K562 (cell line): ENCODE data around the gene KCNQ2. TPM values are rescaled to one million over a fixed set of nuclear protein-coding genes. Genes with fewer than 3 reads are reported as not detected.

Source experiments
- ATAC-seq: fragments of 200-7000 bp; cut with Tn5 transposase; 3 replicates; pipeline ENCODE4 v1.9.1; 2020; ENCODE audit warnings: moderate library complexity
- BruUV-seq: library from RNA; stranded (reverse); fragments of 400-500 nt; replicated peaks from 2 replicates; lab custom pipeline; 2021; lab: Mats Ljungman, UMichigan
- CTCF ChIA-PET: fragments of 300-600 bp; formaldehyde crosslinking; extraction: SDS; loops from one replicate; lab custom pipeline; 2021; ENCODE audit warnings: low intra/inter-chr PET ratio; lab: Yijun Ruan, JAX
- POLR2A ChIA-PET: fragments of 300-600, 350-650 bp; sonication (Branson Sonifier 250); formaldehyde crosslinking; extraction: SDS; loops from one replicate; lab custom pipeline; 2021; ENCODE audit warnings: antibody characterized with exemption, inconsistent platforms; lab: Yijun Ruan, JAX
- DNase-seq, 4 experiments: peaks; one replicate each; pipeline versions ENCODE4 v3.0.0 to v3.0.0-alpha.2; 2011 to 2018; ENCODE audit warnings: low spot score in 3 of 4, mixed read lengths in 3 of 4; ENCODE audit errors: extremely low read depth in 1 of 4
- FAIRE-seq: peaks from 2 replicates; lab custom pipeline; 2011; peaks lifted over from hg19 to GRCh38; lab: Jason Lieb, UNC
- H2AFZ ChIP-seq: 2 replicates; pipeline ENCODE4 v1.6.0; 2011; ENCODE audit warnings: low read depth, low read length, control low read depth, inconsistent platforms
- H3K27ac ChIP-seq: fragments of 200-600 bp; 3 replicates; pipeline ENCODE4 v1.8.0; 2011; ENCODE audit warnings: low read depth, mild to moderate bottlenecking, control low read depth, inconsistent platforms, low read length, moderate library complexity, mixed read lengths; ENCODE audit errors: extremely low read depth
- H3K27me3 ChIP-seq, 2 experiments: fragments of 300-600 bp in 1 of 2; 2 replicates in 1 of 2; 3 replicates in 1 of 2; pipeline versions ENCODE4 v1.6.0 to v1.8.0; 2011; ENCODE audit warnings: inconsistent platforms in 2 of 2, low read length in 2 of 2, mild to moderate bottlenecking in 1 of 2, mixed read lengths in 1 of 2, moderate library complexity in 1 of 2; ENCODE audit not compliant: control insufficient read depth in 2 of 2, insufficient read depth in 2 of 2
- H3K36me3 ChIP-seq: fragments of 300-600 bp; 3 replicates; pipeline ENCODE4 v1.8.0; 2011; ENCODE audit warnings: mild to moderate bottlenecking, low read length, inconsistent platforms; ENCODE audit not compliant: control insufficient read depth, insufficient read depth
- H3K4me1 ChIP-seq, 2 experiments: fragments of 200-600 bp in 1 of 2; replicated peaks in 1 of 2; 2 replicates in 1 of 2; 3 replicates in 1 of 2; pipeline versions ENCODE4 v1.5.1 to v1.8.0; 2011; ENCODE audit warnings: inconsistent platforms in 2 of 2, low read length in 2 of 2, mild to moderate bottlenecking in 1 of 2, mixed read lengths in 1 of 2, moderate library complexity in 1 of 2; ENCODE audit not compliant: control insufficient read depth in 2 of 2, insufficient read depth in 2 of 2
- H3K4me2 ChIP-seq: 2 replicates; pipeline ENCODE4 v1.6.1; 2011; ENCODE audit warnings: low read length, control low read depth, inconsistent platforms, mixed read lengths; ENCODE audit not compliant: insufficient read depth
- H3K4me3 ChIP-seq: fragments of 200-600 bp; sonication (generic), shearing (Covaris generic); 2 replicates; pipeline ENCODE4 v1.5.1; 2016; ENCODE audit warnings: control low read depth, inconsistent platforms
- H3K79me2 ChIP-seq: fragments of 200-600 bp; 3 replicates; pipeline ENCODE4 v1.8.0; 2011; ENCODE audit warnings: low read length, inconsistent platforms; ENCODE audit not compliant: control insufficient read depth, insufficient read depth
- H3K9ac ChIP-seq, 2 experiments: 2 replicates each; pipeline versions ENCODE4 v1.6.0 to v1.6.1; 2011; ENCODE audit warnings: low read depth in 2 of 2, low read length in 2 of 2, control low read depth in 1 of 2, inconsistent platforms in 1 of 2, mild to moderate bottlenecking in 1 of 2, mixed read lengths in 1 of 2; ENCODE audit not compliant: insufficient read depth in 1 of 2
- H3K9me1 ChIP-seq: one replicate; pipeline ENCODE4 v1.6.0; 2011; ENCODE audit warnings: inconsistent platforms, mild to moderate bottlenecking, low read length, moderate library complexity; ENCODE audit not compliant: control insufficient read depth, insufficient read depth
- H3K9me3 ChIP-seq: replicated peaks from 2 replicates; pipeline ENCODE4 v1.5.1; 2011; ENCODE audit warnings: low read depth, low read length, inconsistent platforms; ENCODE audit not compliant: control insufficient read depth, insufficient read depth
- H4K20me1 ChIP-seq: replicated peaks from 2 replicates; pipeline ENCODE4 v1.6.1; 2011; ENCODE audit warnings: low read length, inconsistent platforms, mixed read lengths; ENCODE audit not compliant: control insufficient read depth, insufficient read depth
- CAMTA2 ChIP-seq: fragments of 250-450 bp; sonication (Bioruptor Pico); conservative IDR thresholded peaks from 2 replicates; pipeline ENCODE4 v1.5.1; 2022
- EGR1 ChIP-seq: fragments of 450-650 bp; conservative IDR thresholded peaks from 2 replicates; pipeline ENCODE4 v1.6.1; 2017; ENCODE audit warnings: mild to moderate bottlenecking
- FOXA3 ChIP-seq, 2 experiments: fragments of 450-650 bp in 1 of 2; sonication (generic) in 1 of 2; formaldehyde crosslinking; IDR thresholded peaks in 1 of 2; conservative IDR thresholded peaks in 1 of 2; 2 replicates each; pipeline versions ENCODE4 v1.4.0 to v1.8.0; 2020 to 2022; ENCODE audit warnings: mild to moderate bottlenecking in 2 of 2, missing genetic modification reagents in 1 of 2
- HMG20A ChIP-seq: fragments of 450-650 bp; formaldehyde crosslinking; conservative IDR thresholded peaks from 2 replicates; pipeline ENCODE4 v1.4.0; 2020; ENCODE audit warnings: mild to moderate bottlenecking, mixed read lengths
- HNRNPH1 ChIP-seq: fragments of 200-400 bp; formaldehyde crosslinking; optimal IDR thresholded peaks from 2 replicates; pipeline ENCODE3; 2017; ENCODE audit warnings: low read depth, mild to moderate bottlenecking, low read length, moderate library complexity
- KLF10 ChIP-seq: fragments of 250-450 bp; sonication (Bioruptor Pico); IDR thresholded peaks from 2 replicates; pipeline ENCODE4 v1.6.1; 2021; ENCODE audit warnings: matching md5 sums
- MAFF ChIP-seq: IDR thresholded peaks from 2 replicates; pipeline ENCODE4 v1.6.1; 2012; ENCODE audit warnings: low read length, improper control_type of control experiment
- MECOM ChIP-seq: fragments of 250-450 bp; sonication (Bioruptor Pico); IDR thresholded peaks from 2 replicates; pipeline ENCODE4 v1.8.0; 2022; ENCODE audit warnings: inconsistent platforms
- MEF2D ChIP-seq: conservative IDR thresholded peaks from 2 replicates; pipeline ENCODE4 v1.6.1; 2016; ENCODE audit warnings: low read depth, missing genetic modification characterization, missing compliant biosample characterization
- MTA1 ChIP-seq: fragments of 450-650 bp; IDR thresholded peaks from 2 replicates; pipeline ENCODE4 v1.6.1; 2017; ENCODE audit warnings: borderline replicate concordance
- MYNN ChIP-seq, 2 experiments: sonication (generic); formaldehyde crosslinking in 1 of 2; IDR thresholded peaks; 2 replicates each; pipeline versions ENCODE4 v1.5.0 to v1.6.1; 2016 to 2020; ENCODE audit warnings: antibody characterized with exemption in 1 of 2, missing genetic modification reagents in 1 of 2
- PBX2 ChIP-seq, 2 experiments: IDR thresholded peaks in 1 of 2; conservative IDR thresholded peaks in 1 of 2; 2 replicates each; pipeline ENCODE4 v1.6.1; 2016; ENCODE audit warnings: low read depth in 2 of 2, mild to moderate bottlenecking in 1 of 2, missing compliant biosample characterization in 1 of 2, missing genetic modification characterization in 1 of 2, moderate library complexity in 1 of 2
- PCBP2 ChIP-seq: fragments of 200-400 bp; formaldehyde crosslinking; IDR thresholded peaks from 2 replicates; pipeline ENCODE4 v1.6.1; 2018; ENCODE audit warnings: low read length, low read depth, mild to moderate bottlenecking, moderate library complexity; ENCODE audit not compliant: poor library complexity, severe bottlenecking
- PPARD ChIP-seq: fragments of 250-450 bp; sonication (Bioruptor Pico); IDR thresholded peaks from 2 replicates; pipeline ENCODE4 v1.8.0; 2022; ENCODE audit warnings: inconsistent platforms, mild to moderate bottlenecking, moderate library complexity
- TAF9B ChIP-seq: fragments of 450-650 bp; IDR thresholded peaks from 2 replicates; pipeline ENCODE4 v1.6.1; 2018; ENCODE audit warnings: mild to moderate bottlenecking; ENCODE audit not compliant: partially characterized antibody
- TAL1 ChIP-seq: fragments of 450-650 bp; IDR thresholded peaks from 2 replicates; pipeline ENCODE4 v1.6.1; 2016; ENCODE audit warnings: mild to moderate bottlenecking
- USF2 ChIP-seq: sonication (generic); formaldehyde crosslinking; IDR thresholded peaks from 2 replicates; pipeline ENCODE4 v1.5.0; 2020; ENCODE audit warnings: missing genetic modification reagents
- YY1 ChIP-seq, 3 experiments: IDR thresholded peaks; 2 replicates each; pipeline ENCODE4 v1.6.1; 2011; ENCODE audit warnings: low read length in 2 of 3, mild to moderate bottlenecking in 2 of 3, moderate library complexity in 2 of 3, borderline replicate concordance in 1 of 3, control low read depth in 1 of 3, low read depth in 1 of 3; ENCODE audit not compliant: insufficient read depth in 3 of 3, insufficient replicate concordance in 2 of 3, control insufficient read depth in 1 of 3, insufficient read length in 1 of 3; ENCODE audit errors: extremely low read depth in 1 of 3
- ZNF408 ChIP-seq: fragments of 250-450 bp; sonication (Bioruptor Pico); IDR thresholded peaks from 2 replicates; pipeline ENCODE4 v1.4.0; 2020; ENCODE audit warnings: low read depth, mild to moderate bottlenecking, moderate library complexity
- WGBS: fragments of 100-300 bp; shearing (Covaris generic); methylation state at CpG from one replicate; pipeline ENCODE4 v1.1.6; 2016; ENCODE audit warnings: low coverage, mixed read lengths; ENCODE audit not compliant: insufficient coverage; ENCODE audit errors: missing lambda C conversion rate; 5-methylcytosine and 5-hydroxymethylcytosine counted together
- in situ Hi-C: fragments of 300-500 bp; cut with MboI; formaldehyde crosslinking; loops from 4 replicates; pipeline ENCODE4 v1.15.0; 2018; ENCODE audit warnings: inconsistent platforms, mixed read lengths
- intact Hi-C: fragments of 100-400 bp; cut with micrococcal nuclease; formaldehyde crosslinking; loops from 2 replicates; pipeline ENCODE4 v1.14.2; 2022
- polyA plus RNA-seq, 8 experiments: library from polyadenylated mRNA; depleted of rRNA in 4 of 8; stranded (reverse) in 5 of 8; unstranded in 3 of 8; fragments of >200 nt; fragmentation: Nextera tagmentation in 2 of 8; fragmentation: Illumina TruSeq in 1 of 8; extraction: Ambion mirVana in 2 of 8; extraction: Trizol in 1 of 8; gene quantifications; 2 replicates each; pipeline versions ENCODE4 v1.2.1 to v1.2.3, GENCODE V29; 2011 to 2014; ENCODE audit warnings: inconsistent platforms in 1 of 8, missing spikeins in 1 of 8
- total RNA-seq, 7 experiments: library from RNA; depleted of rRNA in 6 of 7; stranded (reverse); fragments of >200 nt in 6 of 7; fragmentation: Illumina TruSeq in 2 of 7; extraction: Trizol in 2 of 7; gene quantifications; 2 replicates each; pipeline versions ENCODE4 v1.2.1 to v1.2.3, GENCODE V29; 2011 to 2021; ENCODE audit warnings: low replicate concordance in 1 of 7

The KCNQ2 gene
- total and polyA plus RNA-seq, 9 of the 15 experiments (the other 6 are each of a cell fraction or from before 2014, with no cell fraction given): 0.13 to 0.16 TPM; not detected in 7

- TF ChIP-seq FOXA3 (CRISPR knock-in tag; conservative IDR thresholded peaks at IDR 0.05 in 1 of 2, IDR thresholded peaks at IDR 0.05 in 1 of 2) (no peak), PCBP2 (no peak), MECOM (CRISPR knock-in tag) (no peak), MYNN (IDR thresholded peaks at IDR 0.05) (no peak), MYNN (CRISPR knock-in tag; IDR thresholded peaks at IDR 0.05) (no peak), ZNF408 (CRISPR knock-in tag) (no peak)
- TF ChIP-seq, all 486 proteins: peak for 0
Measured at GRCh38 chr20:63374504-63374903, 98.0 kb downstream of the KCNQ2 start (continued).

GRCh38 chr20:63373996-63374395 lies 98.5 kb downstream of the KCNQ2 start:
- FAIRE-seq (no peak), ATAC-seq (no peak), DNase-seq (no peak)
- no peaks in the 10 kb centered on the region for H3K9me3 ChIP-seq
- CTCF ChIA-PET: no interaction called here
- no peak overlapping the region for H3K4me3 ChIP-seq
- POLR2A ChIA-PET: no interaction called here
- no peaks in the 10 kb centered on the region for H3K9me1 ChIP-seq
- no peaks in the 10 kb centered on the region for H3K36me3 ChIP-seq
- H3K27me3 ChIP-seq: peaks cover 6 to 79% of the 10 kb centered on the region in 2 experiments; a peak in 4 of 5 replicates
- no peak overlapping the region for H3K4me2 ChIP-seq
- BruUV-seq: no TSS peak
- no peak overlapping the region for H3K9ac ChIP-seq
- WGBS: 3% methylated on average over 19 of the region's 19 CpGs
- H3K4me1 ChIP-seq: peaks cover 0 to 4% of the 10 kb centered on the region in 2 experiments; a peak in 2 of 5 replicates
- H2AFZ ChIP-seq: no peak overlapping the region
- in situ Hi-C loops (no loop called here), intact Hi-C loops (no loop called here)
- H3K79me2 ChIP-seq: no peaks in the 10 kb centered on the region
- H3K27ac ChIP-seq: no peak overlapping the region
- H4K20me1 ChIP-seq: peaks cover 11% of the 10 kb centered on the region; the same call in 1 of the 2 replicates
- TF ChIP-seq MAFF (no peak), HMG20A (CRISPR knock-in tag) (no peak), EGR1 (no peak), TAF9B (no peak), KLF10 (CRISPR knock-in tag) (no peak), MEF2D (tag) (no peak), TAL1 (no peak), HNRNPH1 (no peak), CAMTA2 (CRISPR knock-in tag) (no peak), MTA1 (no peak), PPARD (no peak), USF2 (CRISPR knock-in tag) (no peak), PBX2 (CRISPR knock-in tag; IDR thresholded peaks at IDR 0.05; ENCODE audit: low read depth) (no peak), PBX2 (tag; conservative IDR thresholded peaks at IDR 0.05; ENCODE audit: low read depth) (no peak), YY1 (IDR thresholded peaks at IDR 0.05; ENCODE audit: borderline replicate concordance in 1 of 3, control insufficient read depth in 1 of 3, extremely low read depth in 1 of 3, insufficient read depth in 3 of 3, insufficient read length in 1 of 3, insufficient replicate concordance in 2 of 3, low read depth in 1 of 3, low read length in 2 of 3) (no peak)
